ENCODE measurements around the gene OGFR.

- no peak for TF ChIP-seq POLR2A (IDR thresholded peaks at IDR 0.05)
- no peak for TF ChIP-seq POLR2AphosphoS5 (IDR thresholded peaks at IDR 0.05; ENCODE audit: insufficient read depth in 1 of 2, low read depth in 1 of 2)
These were observed 45.8 kb downstream of the OGFR start for GRCh38 chr20:62850333-62850974.

Measured in vagina (tissue), 2 donors.